ENCODE data around the gene BRWD1.

The BRWD1 gene

GRCh38 chr21:39313571-39314142 is at the start of gene BRWD1:
BRWD1 (minus strand) TSS chr21:39313632; CDS start chr21:39313491, 141 bp downstream.
- DNase-seq: peak; percentile 97

DNA sequence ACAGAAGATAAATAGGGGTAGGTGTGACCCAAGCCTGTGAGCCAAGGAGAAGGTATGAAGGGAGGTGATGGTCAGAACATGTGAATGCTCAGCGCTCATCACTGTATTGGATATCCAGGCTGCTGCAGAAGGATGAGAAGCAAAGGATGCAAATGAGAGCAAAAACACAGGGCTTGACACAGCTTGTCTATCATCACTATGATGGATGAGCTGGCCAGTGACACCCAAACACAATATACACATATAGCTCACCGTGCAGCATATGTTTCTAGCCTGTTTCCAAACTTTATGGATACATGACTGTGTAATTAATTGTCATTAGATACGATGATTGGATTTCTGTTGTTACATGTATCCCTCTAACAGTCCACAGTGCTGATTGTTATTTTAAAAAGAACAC is 49.3 kb upstream of the BRWD1 start:
- no peak for DNase-seq

- no peak for DNase-seq
Measured at GRCh38 chr21:39359382-39359781, 46.0 kb upstream of the BRWD1 start.

- DNase-seq: no peak
Measured at GRCh38 chr21:39353295-39353694, 39.9 kb upstream of the BRWD1 start.

DNA sequence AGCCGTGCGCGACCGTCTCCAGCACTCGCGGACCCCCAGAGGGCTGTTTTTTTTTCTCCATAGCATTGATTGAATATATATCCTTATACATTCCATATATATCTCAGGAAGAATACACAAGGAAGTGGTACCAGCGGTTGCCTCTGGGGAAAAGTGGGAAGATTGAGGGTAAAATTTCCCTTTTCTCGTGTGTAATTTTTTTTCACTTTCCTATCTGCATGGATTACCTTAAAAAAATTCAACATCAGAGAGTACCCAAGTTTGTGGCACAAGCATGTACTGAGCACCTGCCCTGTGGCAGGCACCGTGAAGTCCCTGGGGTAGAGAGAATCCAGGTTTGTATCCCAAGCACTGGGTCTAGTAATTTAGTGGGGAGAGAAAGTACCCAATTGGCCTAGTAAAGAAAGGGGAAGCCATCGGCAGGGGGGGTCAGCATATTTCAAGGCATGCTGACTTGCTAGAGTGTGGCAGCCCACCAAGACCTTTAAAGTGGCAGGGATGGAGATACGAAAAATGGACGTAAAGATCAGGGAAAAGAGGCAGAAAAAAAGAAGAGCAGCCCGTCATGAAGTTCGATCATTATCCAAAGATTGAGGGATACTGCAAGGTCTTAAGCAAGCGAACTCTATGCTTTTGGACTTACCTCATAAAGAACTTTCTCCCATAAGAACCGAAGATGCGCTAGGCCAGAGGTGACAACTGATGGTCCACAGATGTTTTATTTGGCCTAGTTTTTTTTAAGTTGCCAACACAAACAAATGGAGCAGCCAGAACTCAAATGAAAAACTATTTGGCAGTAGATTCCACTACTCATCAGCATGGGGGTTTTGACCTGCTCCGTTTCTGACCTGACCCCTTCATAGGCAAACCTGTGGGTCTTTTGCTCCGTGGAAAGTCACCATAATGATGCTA is 36.9 kb upstream of the BRWD1 start:
- DNase-seq: no peak

GRCh38 chr21:39349211-39350093 is 36.0 kb upstream of the BRWD1 start:
- peak; percentile 98 for DNase-seq

- peak; percentile 96 for DNase-seq
Measured at GRCh38 chr21:39348355-39349210, 35.2 kb upstream of the BRWD1 start, which contains the start of gene HMGN1. HMGN1 (minus strand) TSS chr21:39349088; CDS start chr21:39348917, 171 bp downstream.

GRCh38 chr21:39348040-39348354 is 34.6 kb upstream of the BRWD1 start:
- no peak for DNase-seq

- DNase-seq: peak; percentile 48
Measured at GRCh38 chr21:39347537-39347936, 34.1 kb upstream of the BRWD1 start.

- DNase-seq: peak; percentile 35
Measured at GRCh38 chr21:39346671-39347331, 33.4 kb upstream of the BRWD1 start.

DNA sequence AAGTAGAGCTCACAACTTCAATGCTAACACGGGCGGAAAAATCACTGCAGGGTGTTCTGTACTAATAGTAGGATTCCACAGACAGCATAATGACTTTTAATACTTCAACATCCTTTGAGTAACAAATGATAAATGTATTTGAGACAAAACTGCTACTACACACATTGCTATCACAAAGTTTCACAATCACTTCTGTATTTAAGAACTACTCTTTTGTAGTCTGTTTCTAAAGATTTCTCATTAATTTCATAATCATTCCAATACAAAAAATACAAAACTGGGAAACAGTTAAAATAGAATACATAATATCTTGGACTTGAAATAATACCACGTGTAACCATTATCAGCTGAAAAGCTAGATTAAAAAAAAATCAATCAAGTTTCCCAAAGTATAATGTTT is 32.8 kb upstream of the BRWD1 start:
- DNase-seq: no peak

- peak; percentile 67 for DNase-seq
Measured at GRCh38 chr21:39345440-39345839, 32.0 kb upstream of the BRWD1 start.

DNA sequence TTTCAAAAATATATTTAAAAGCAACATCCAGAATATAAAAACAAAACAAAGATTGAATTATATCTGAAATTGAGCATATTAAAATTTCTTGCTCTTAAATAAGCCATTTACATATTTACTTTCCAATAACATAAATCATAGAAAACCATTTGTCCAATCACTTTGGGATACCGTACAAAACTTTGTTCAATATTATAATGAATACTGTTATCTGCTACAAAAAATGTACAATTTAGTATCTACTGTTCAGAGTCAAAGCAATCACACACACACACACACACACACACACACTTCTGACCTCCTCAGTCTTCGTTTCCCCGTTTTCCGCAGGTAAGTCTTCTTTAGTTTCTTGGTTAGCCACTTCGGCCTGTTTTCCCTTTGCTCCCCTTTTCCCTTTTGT is 31.4 kb upstream of the BRWD1 start:
- peak; percentile 32 for DNase-seq

DNA sequence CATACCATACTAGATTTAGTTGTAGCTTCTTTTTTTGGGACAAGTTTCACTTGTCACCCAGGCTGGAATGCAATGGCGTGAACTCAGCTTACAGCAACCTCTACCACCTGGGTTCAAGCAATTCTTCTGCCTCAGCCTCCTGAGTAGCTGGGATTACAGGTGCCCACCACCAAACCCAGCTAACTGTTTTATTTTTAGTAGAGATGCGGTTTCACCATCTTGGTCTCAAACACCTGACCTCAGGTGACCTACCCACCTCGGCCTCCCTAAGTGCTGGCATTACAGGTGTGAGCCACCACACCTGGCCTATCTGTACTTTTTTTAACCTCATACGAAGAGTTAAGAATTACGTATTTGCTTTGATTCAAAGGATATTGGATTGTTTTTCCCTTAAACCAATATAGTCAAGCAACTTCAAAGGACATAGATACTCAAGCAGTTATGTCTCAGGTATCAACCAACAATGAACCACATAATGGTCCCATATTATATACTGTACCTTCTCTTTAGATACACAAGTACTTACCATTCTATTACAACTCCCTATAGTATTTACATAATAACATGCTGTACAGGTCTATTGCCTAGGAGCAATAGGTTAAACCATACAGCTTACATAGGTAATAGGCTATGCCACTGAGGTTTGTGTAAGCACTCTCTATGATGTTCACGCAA is 28.0 kb upstream of the BRWD1 start:
- no peak for DNase-seq

- peak; percentile 40 for DNase-seq
Measured at GRCh38 chr21:39340687-39341086, 27.3 kb upstream of the BRWD1 start.

DNA sequence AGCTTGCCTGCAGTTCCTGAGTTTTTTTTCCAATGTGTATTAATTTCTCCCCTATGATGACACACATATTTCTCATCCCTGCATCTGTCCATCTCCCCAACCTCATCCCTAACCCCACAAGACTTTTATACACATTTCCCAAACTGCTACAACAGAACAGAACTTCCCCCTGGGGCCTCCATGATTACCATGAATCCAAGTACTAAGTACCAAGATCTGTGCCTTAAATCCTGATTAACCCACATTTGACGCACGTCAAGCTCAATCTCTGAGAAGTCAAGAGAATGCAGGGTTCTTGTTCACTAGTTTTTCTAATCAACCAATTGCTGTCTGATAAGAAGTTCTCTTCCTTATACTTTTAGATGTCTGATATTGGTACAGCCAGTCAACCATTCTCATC is 25.8 kb upstream of the BRWD1 start:
- no peak for DNase-seq

DNA sequence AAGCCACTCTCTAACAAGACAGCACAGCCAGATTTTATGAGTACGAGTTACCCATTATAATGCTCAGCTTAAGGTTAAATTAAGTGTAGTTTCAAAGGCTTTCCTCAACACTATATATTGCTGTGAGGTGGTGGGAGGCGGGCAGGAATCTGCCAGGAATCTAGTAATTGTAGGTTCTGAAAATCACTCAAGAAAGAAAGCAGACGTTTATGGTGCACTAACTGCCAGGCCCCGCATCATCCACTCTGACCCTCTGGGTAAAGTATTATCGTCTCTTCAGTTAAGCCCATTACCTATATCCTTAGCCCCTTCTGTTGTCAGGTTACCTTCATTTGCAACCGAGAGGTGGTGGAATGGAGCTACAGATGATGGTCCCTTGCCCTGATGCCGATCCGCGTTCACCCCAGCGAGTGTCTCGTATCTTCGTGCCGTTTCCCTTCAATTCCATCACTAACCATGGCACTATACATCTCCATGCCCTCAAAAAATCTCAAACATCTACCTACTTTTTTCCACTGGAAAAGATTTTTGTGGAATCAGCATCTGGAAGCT is 23.1 kb upstream of the BRWD1 start:
- DNase-seq: no peak

DNA sequence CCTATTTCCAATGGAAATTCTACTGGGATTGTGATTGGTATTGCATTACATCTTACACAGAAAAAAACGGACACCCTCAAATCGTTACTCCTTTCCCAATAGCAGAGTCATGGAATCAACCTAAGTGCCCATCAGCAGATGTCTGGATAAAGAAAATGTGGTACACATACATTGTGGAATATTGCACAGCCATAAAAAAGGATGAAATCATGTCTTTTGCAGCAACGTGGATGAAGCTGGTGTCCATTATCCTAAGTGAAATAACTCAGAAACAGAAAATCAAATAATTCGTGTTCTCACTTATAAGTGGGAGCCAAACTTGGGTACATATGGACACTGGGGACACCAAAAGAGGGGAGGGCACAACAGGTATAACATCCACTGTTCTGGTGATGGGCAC is 21.2 kb upstream of the BRWD1 start:
- no peak for DNase-seq

- DNase-seq: no peak
Measured at GRCh38 chr21:39332175-39332574, 18.7 kb upstream of the BRWD1 start.

DNA sequence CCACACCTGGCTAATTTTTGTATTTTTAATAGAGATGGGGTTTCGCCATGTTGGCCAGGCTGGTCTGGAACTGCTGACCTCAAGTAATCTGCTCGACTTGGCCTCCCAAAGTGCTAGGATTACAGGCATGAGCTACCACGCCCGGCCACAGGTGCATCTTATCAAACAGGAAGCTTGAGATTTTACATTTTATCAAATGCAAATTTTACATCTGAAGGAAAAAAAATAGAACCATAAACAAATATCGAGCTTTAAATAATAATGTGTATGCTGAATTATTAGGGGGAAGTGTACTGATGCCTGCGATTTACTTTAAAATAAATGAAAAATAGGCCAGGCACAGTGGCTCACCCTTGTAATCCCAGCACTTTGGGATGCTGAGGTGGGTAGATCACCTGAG is 16.6 kb upstream of the BRWD1 start:
- DNase-seq: no peak

- no peak for DNase-seq
Measured at GRCh38 chr21:39327727-39328126, 14.3 kb upstream of the BRWD1 start.

Data from eye (tissue), 1 donor.